NCI-H82 (cell line): ENCODE measurements around the gene CCDC12.
A peak's percentile ranks its signal among the peaks of the same experiment; 100 is the strongest.
"Not testable (repeated sequence)": the region's sequence is repeated elsewhere in the genome, so short reads cannot be mapped to it uniquely, and the experiment has no call there.

Experiments
- DNase-seq: peaks from one replicate; lab custom pipeline; 2025; lab: John Stamatoyannopoulos, UW

CCDC12 gene

GRCh38 chr3:46979958-46980497, 3.5 kb upstream of the CCDC12 start:
- DNase-seq: peak; percentile 43

- DNase-seq: peak; percentile 95
Measured at GRCh38 chr3:46978985-46979944, 2.7 kb upstream of the CCDC12 start, which contains the start of gene NBEAL2. Gene NBEAL2 (plus strand): TSS chr3:46979666. CDS start chr3:46979862, 196 bp downstream.

GRCh38 chr3:46978381-46978780, 1.8 kb upstream of the CCDC12 start:
- no peak for DNase-seq

GRCh38 chr3:46977811-46978195, 1.3 kb upstream of the CCDC12 start:
- DNase-seq: no peak

GRCh38 chr3:46974421-46975171, 1.9 kb downstream of the CCDC12 start:
- DNase-seq: no peak

GRCh38 chr3:46972396-46972795, 4.1 kb downstream of the CCDC12 start:
- no peak for DNase-seq

- no peak for DNase-seq
Measured at GRCh38 chr3:46971742-46972141, 4.8 kb downstream of the CCDC12 start.

- no peak for DNase-seq
Measured at GRCh38 chr3:46971151-46971550, 5.4 kb downstream of the CCDC12 start.

- no peak for DNase-seq
Measured at GRCh38 chr3:46970391-46971091, 6.0 kb downstream of the CCDC12 start.

- DNase-seq: no peak
Measured at GRCh38 chr3:46968783-46969428, 7.6 kb downstream of the CCDC12 start.

- peak; percentile 7 for DNase-seq
Measured at GRCh38 chr3:46966811-46967210, 9.7 kb downstream of the CCDC12 start.

GRCh38 chr3:46965151-46965550, 11.4 kb downstream of the CCDC12 start:
- no peak for DNase-seq

GRCh38 chr3:46964038-46964590, 12.4 kb downstream of the CCDC12 start:
- DNase-seq: not testable (repeated sequence)

GRCh38 chr3:46962990-46963389, 13.6 kb downstream of the CCDC12 start:
- no peak for DNase-seq

GRCh38 chr3:46962427-46962826, 14.1 kb downstream of the CCDC12 start:
- no peak for DNase-seq

GRCh38 chr3:46960835-46961234, 15.7 kb downstream of the CCDC12 start:
- no peak for DNase-seq

- no peak for DNase-seq
Measured at GRCh38 chr3:46960081-46960701, 16.4 kb downstream of the CCDC12 start.

- no peak for DNase-seq
Measured at GRCh38 chr3:46959161-46959511, 17.4 kb downstream of the CCDC12 start.

GRCh38 chr3:46958467-46959160, 17.9 kb downstream of the CCDC12 start:
- no peak for DNase-seq
